DOHH2 (cell line): ENCODE measurements around the gene SPATA31D4.

Experiments
- H3F3A ChIP-seq: fragments of 200-600 bp; sonication (generic), shearing (Covaris generic); 2 replicates; pipeline ENCODE4 v1.6.0; 2016; ENCODE audit warnings: antibody characterized with exemption, mild to moderate bottlenecking; ENCODE audit not compliant: control insufficient read depth, insufficient read depth
- H3K27ac ChIP-seq: fragments of 200-600 bp; sonication (generic); 2 replicates; pipeline ENCODE4 v1.5.1; 2014; ENCODE audit warnings: low read depth, mild to moderate bottlenecking, low read length, moderate library complexity
- H3K27me3 ChIP-seq: fragments of 200-600 bp; sonication (generic); 2 replicates; pipeline ENCODE4 v1.6.1; 2014; ENCODE audit warnings: mild to moderate bottlenecking, low read length, mixed read lengths; ENCODE audit not compliant: control insufficient read depth
- H3K36me3 ChIP-seq: fragments of 200-600 bp; sonication (generic); 2 replicates; pipeline ENCODE4 v1.6.1; 2014; ENCODE audit warnings: mild to moderate bottlenecking, low read length, moderate library complexity, mixed read lengths; ENCODE audit not compliant: control insufficient read depth
- H3K4me1 ChIP-seq: fragments of 200-600 bp; sonication (generic); 2 replicates; pipeline ENCODE4 v1.6.1; 2014; ENCODE audit warnings: mild to moderate bottlenecking, low read length, mixed read lengths; ENCODE audit not compliant: control insufficient read depth
- H3K4me2 ChIP-seq: fragments of 200-600 bp; sonication (generic); 2 replicates; pipeline ENCODE4 v1.6.0; 2014; ENCODE audit warnings: mild to moderate bottlenecking, low read length, moderate library complexity
- H3K4me3 ChIP-seq: fragments of 200-600 bp; sonication (generic); 2 replicates; pipeline ENCODE4 v1.5.1; 2014; ENCODE audit warnings: mild to moderate bottlenecking, low read length, mixed read lengths
- H3K79me2 ChIP-seq: fragments of 200-600 bp; sonication (generic); 2 replicates; pipeline ENCODE4 v1.6.1; 2014; ENCODE audit warnings: mild to moderate bottlenecking, low read length, mixed read lengths; ENCODE audit not compliant: control insufficient read depth
- H3K9me2 ChIP-seq: fragments of 200-600 bp; sonication (generic); replicated peaks from 2 replicates; pipeline ENCODE4 v1.6.1; 2014; ENCODE audit warnings: mild to moderate bottlenecking, low read length, mixed read lengths; ENCODE audit not compliant: control insufficient read depth
- H3K9me3 ChIP-seq: fragments of 200-600 bp; sonication (generic); 2 replicates; pipeline ENCODE4 v1.6.1; 2014; ENCODE audit warnings: antibody characterized with exemption, low read length, mixed read lengths; ENCODE audit not compliant: control insufficient read depth, insufficient read depth
- H4K20me1 ChIP-seq: fragments of 200-600 bp; sonication (generic); 2 replicates; pipeline ENCODE4 v1.6.0; 2014; ENCODE audit warnings: low read depth, mild to moderate bottlenecking, antibody characterized with exemption, low read length, moderate library complexity; ENCODE audit not compliant: control insufficient read depth, insufficient read depth
- EZH2phosphoT487 ChIP-seq: fragments of 200-600 bp; sonication (generic); IDR thresholded peaks from 2 replicates; pipeline ENCODE4 v1.6.1; 2017; ENCODE audit warnings: borderline replicate concordance, mild to moderate bottlenecking, antibody characterized with exemption, low read length, moderate library complexity, mixed read lengths
- TF ChIP-seq, protein P1 (sequence below): fragments of 200-600 bp; sonication (generic); IDR thresholded peaks from one replicate; pipeline ENCODE4 v1.5.1; 2014; ENCODE audit warnings: antibody characterized with exemption, mild to moderate bottlenecking, low read depth, low read length; ENCODE audit not compliant: poor library complexity, severe bottlenecking

SPATA31D4 gene

DNA sequence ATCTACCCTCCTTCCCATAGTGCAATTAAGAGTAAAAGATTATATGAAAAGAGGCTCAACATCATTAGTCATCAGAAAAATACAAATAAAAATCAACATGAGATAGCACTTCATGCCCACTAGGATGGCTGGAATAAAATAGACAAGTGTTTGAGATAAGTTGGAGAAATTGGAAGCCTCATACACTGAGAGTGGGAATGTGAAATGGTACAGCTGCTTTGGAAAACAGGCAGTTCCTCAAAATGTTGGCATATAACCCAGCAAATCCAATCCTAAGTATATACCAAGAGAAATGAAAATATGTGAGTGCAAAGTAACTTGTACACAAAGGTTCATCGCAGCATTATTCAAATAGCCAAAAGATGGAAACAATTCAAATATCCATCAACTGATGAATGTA lies 24.9 kb downstream of the SPATA31D4 start:
- H3F3A ChIP-seq = no peaks in the 10 kb centered on the region
- TF ChIP-seq, protein P1, sequence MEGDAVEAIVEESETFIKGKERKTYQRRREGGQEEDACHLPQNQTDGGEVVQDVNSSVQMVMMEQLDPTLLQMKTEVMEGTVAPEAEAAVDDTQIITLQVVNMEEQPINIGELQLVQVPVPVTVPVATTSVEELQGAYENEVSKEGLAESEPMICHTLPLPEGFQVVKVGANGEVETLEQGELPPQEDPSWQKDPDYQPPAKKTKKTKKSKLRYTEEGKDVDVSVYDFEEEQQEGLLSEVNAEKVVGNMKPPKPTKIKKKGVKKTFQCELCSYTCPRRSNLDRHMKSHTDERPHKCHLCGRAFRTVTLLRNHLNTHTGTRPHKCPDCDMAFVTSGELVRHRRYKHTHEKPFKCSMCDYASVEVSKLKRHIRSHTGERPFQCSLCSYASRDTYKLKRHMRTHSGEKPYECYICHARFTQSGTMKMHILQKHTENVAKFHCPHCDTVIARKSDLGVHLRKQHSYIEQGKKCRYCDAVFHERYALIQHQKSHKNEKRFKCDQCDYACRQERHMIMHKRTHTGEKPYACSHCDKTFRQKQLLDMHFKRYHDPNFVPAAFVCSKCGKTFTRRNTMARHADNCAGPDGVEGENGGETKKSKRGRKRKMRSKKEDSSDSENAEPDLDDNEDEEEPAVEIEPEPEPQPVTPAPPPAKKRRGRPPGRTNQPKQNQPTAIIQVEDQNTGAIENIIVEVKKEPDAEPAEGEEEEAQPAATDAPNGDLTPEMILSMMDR = no peak
- no peak for TF ChIP-seq EZH2phosphoT487
- no peaks in the 10 kb centered on the region for H3K79me2 ChIP-seq
- no peaks in the 10 kb centered on the region for H4K20me1 ChIP-seq
- H3K4me2 ChIP-seq = no peak overlapping the region
- peaks cover 9% of the 10 kb centered on the region; the same call in 1 of the 2 replicates for H3K9me3 ChIP-seq
- H3K4me1 ChIP-seq = no peaks in the 10 kb centered on the region
- no peaks in the 10 kb centered on the region for H3K9me2 ChIP-seq
- no peaks in the 10 kb centered on the region for H3K27me3 ChIP-seq
- no peak overlapping the region for H3K4me3 ChIP-seq
- no peaks in the 10 kb centered on the region for H3K36me3 ChIP-seq
- no peak overlapping the region for H3K27ac ChIP-seq

DNA sequence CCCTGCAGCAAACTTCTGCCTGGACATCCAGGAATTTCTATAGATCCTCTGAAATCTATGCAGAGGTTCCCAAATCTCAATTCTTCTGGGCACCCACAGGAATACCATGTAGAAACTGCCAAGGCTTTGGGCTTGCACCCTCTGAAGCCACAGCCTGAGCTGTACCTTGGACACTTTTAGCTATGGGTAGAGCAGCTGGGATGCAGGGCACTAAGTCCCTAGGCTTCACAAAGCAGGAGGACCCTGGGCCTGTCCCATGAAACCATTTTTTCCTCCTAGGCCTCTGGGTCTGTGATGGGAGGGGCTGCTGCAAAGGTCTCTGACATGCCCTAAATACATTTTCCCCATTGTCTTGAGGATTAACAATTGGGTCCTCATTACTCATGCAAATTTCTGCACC lies 27.4 kb downstream of the SPATA31D4 start:
- H3K9me2 ChIP-seq = no peaks in the 10 kb centered on the region

DNA sequence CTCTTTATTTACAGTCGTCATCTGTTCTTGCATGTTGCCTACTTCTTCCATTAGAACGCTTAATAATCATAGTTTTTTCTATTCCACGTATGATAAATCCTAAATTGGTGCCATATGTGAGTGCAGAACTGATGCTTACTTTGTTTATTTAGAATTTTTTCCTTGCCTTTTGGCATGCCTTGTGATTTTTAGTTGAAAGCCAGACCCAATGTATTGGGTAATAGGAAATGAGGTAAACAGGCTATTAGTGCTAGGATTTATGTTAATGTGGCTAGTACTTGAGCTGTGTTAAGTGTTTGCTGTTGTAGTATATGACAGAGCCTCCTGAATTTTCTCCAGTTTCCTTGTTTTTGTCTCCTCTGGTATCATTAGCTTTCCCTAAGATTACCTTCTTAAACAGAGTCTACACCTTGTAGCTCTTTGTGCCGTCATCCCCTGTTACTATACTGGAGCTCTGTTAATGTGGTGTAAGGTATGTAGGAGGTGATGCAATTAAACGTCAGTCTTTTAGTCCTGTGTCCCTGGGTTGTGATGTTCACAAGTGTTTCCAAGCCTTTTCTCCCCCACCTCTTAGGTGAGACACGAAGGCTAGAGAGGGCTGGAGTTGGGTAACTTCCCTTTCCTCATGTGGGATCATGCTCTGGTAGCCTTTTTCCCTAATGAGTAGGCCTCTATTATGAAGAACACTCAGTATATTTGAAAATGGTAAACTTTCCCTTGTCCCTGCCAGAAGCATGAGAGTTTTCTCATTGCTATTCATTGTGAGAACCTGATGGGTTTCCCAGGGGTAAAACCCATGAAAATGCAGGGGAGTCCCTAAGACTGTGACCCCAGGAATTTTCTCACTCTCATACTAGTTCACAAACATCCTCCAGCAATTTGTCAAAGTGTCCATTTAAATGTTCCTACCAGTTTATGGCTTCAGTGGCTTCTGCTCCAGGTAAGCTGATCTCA lies 36.3 kb downstream of the SPATA31D4 start:
- Histone ChIP-seq H4K20me1 (no peaks in the 10 kb centered on the region), H3K9me3 (no peaks in the 10 kb centered on the region), H3K27me3 (no peaks in the 10 kb centered on the region), H3K4me2 (no peak overlapping the region), H3K36me3 (no peaks in the 10 kb centered on the region), H3F3A (no peaks in the 10 kb centered on the region), H3K9me2 (no peaks in the 10 kb centered on the region), H3K79me2 (no peaks in the 10 kb centered on the region), H3K27ac (no peak overlapping the region), H3K4me1 (no peaks in the 10 kb centered on the region), H3K4me3 (no peak overlapping the region)
- TF ChIP-seq, protein P1 = no peak
- TF ChIP-seq EZH2phosphoT487 = no peak

More for the DNA sequence above, 27.4 kb downstream of the SPATA31D4 start:
- Histone ChIP-seq H3K27me3 (no peaks in the 10 kb centered on the region), H3K79me2 (no peaks in the 10 kb centered on the region), H3K4me3 (no peak overlapping the region), H3K27ac (no peak overlapping the region), H3K36me3 (no peaks in the 10 kb centered on the region), H3K9me3 (peaks cover 9% of the 10 kb centered on the region; the same call in 1 of the 2 replicates), H3K4me2 (no peak overlapping the region), H3K4me1 (no peaks in the 10 kb centered on the region), H4K20me1 (no peaks in the 10 kb centered on the region), H3F3A (no peaks in the 10 kb centered on the region)
- TF ChIP-seq, protein P1 = no peak
- TF ChIP-seq EZH2phosphoT487 = no peak
